NT2/D1 (cell line): Measurements from ENCODE around the gene BCL11B.

ENCODE experiments used
- SUZ12 ChIP-seq: IDR thresholded peaks from 2 replicates; pipeline ENCODE4 v1.6.1; 2011; ENCODE audit not compliant: insufficient read length, insufficient read depth; ENCODE audit errors: extremely low read depth
- YY1 ChIP-seq: IDR thresholded peaks from 2 replicates; pipeline ENCODE4 v1.6.1; 2011; ENCODE audit not compliant: insufficient read length, insufficient read depth
- ZNF274 ChIP-seq: IDR thresholded peaks from 2 replicates; pipeline ENCODE4 v1.6.1; 2011; ENCODE audit warnings: mild to moderate bottlenecking, low read depth, low read length

DNA sequence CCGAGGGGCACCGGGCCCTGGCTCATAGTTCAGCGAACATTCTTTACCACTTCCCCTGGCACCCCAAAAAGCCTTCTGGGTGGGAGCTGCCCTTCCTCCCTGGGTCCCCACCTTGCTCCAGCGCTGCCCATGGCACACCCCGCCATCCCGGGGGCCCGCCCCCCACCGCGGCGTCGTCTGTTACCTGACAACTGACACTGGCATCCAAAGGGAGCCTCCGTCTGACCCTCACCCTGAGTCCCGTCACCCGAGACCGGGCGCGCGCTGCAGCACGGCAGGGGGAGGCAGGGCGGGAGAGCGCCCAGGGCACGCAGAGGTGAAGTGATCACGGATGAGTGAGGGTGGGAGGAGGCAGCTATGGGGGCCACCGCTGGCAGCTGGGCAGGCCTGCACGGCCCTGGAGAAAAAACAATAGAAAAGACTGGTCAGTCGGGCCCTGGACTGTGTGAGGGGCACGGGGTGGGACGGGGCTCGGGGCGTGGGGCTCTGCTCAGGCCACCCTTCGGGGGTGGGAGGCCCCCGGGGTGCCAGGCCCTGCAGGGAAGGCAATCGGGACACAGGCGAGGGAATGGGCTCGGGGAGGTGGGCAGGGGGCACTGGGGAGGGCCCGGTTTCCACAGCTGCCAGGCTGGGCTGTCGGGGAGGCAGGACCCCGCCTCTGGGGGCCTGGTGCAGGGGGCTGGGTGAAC, 40.7 kb downstream of the BCL11B start:
- TF ChIP-seq YY1 (no peak), SUZ12 (no peak), ZNF274 (no peak)
